Breast epithelium (tissue), 4 donors: ENCODE results near the gene GPBP1. TPM values are rescaled to one million over a fixed set of nuclear protein-coding genes. Genes with fewer than 3 reads are reported as not detected.
"Not testable (repeated sequence)": the region's sequence is repeated elsewhere in the genome, so short reads cannot be mapped to it uniquely, and the experiment has no call there.

Experiments used
- DNase-seq, 2 donors: peaks; one replicate each; pipeline ENCODE4 v3.0.0-alpha.2; 2019; ENCODE audit warnings: low spot score in 2 of 2
- H3K27ac ChIP-seq, 2 donors: fragments of 200-600 bp; sonication (generic) in 1 of 2; one replicate each; pipeline ENCODE4 v1.5.1; 2016 to 2019; ENCODE audit warnings: mild to moderate bottlenecking in 1 of 2
- H3K27me3 ChIP-seq, 2 donors: fragments of 200-600 bp; sonication (generic) in 1 of 2; one replicate each; pipeline versions ENCODE4 v1.5.1 to v1.6.0; 2017 to 2019; ENCODE audit warnings: control low read depth in 1 of 2, mild to moderate bottlenecking in 1 of 2
- H3K36me3 ChIP-seq: fragments of 200-600 bp; one replicate; pipeline ENCODE4 v1.5.1; 2019
- H3K4me1 ChIP-seq, 2 donors: fragments of 200-600 bp; sonication (generic); one replicate each; pipeline ENCODE4 v1.5.1; 2016 to 2019; ENCODE audit warnings: control low read depth in 1 of 2
- H3K4me3 ChIP-seq, 3 donors: fragments of 200-600 bp; sonication (generic); 1 replicate in 2 of 3; 2 replicates in 1 of 3; pipeline ENCODE4 v1.5.1; 2016 to 2019; ENCODE audit warnings: mild to moderate bottlenecking in 3 of 3, moderate library complexity in 2 of 3
- H3K9me3 ChIP-seq, 2 donors: fragments of 200-600 bp; sonication (generic) in 1 of 2; one replicate each; pipeline ENCODE4 v1.5.1; 2016 to 2019; ENCODE audit warnings: control low read depth in 1 of 2
- POLR2A ChIP-seq: fragments of 450-650 bp; IDR thresholded peaks from one replicate; pipeline ENCODE4 v1.6.1; 2016; ENCODE audit warnings: antibody characterized with exemption, mild to moderate bottlenecking, moderate library complexity
- POLR2AphosphoS5 ChIP-seq, 3 donors: sonication (generic); formaldehyde crosslinking; IDR thresholded peaks; one replicate each; pipeline ENCODE4 v1.6.1; 2017; ENCODE audit warnings: antibody characterized with exemption in 3 of 3
- intact Hi-C: fragments of 100-400 bp; cut with DNase I; formaldehyde crosslinking; loops from one replicate; pipeline ENCODE4 v1.15.1; 2023; ENCODE audit warnings: low total_unique reads
- total RNA-seq, 3 donors: library from RNA; depleted of rRNA; stranded (reverse); fragments of >200 nt; gene quantifications; one replicate each; pipeline ENCODE4 v1.1.0, GENCODE V29; 2016
- TF ChIP-seq, protein P1 (sequence below), 3 donors: fragments of 450-650 bp; IDR thresholded peaks; one replicate each; pipeline ENCODE4 v1.5.1; 2016 to 2017; ENCODE audit warnings: antibody characterized with exemption in 3 of 3, mild to moderate bottlenecking in 3 of 3, moderate library complexity in 3 of 3

Gene GPBP1
- total RNA-seq, 3 donors from 2014 or later = 61.1 to 141 (median 93.1) TPM

DNA sequence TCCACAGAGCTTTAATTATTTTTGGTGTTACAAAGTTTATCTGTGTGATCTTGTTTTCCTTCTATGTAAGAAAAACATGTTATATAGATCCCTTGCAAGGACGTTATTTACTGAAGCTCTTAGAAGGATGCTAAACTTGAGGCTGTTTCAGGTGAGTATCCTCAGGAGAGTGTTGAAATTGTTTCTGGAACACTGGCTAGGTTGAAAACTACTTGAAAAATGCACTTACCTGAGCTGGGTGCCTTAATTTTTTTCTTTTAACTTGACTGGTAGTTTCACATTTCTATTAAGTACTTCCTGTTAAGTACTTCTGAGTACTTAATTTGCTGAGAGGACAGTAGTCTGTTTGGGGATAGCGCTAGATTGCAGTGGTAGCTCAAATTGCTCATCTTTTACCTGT is 18.1 kb downstream of the GPBP1 start:
- Histone ChIP-seq H3K36me3 (no peaks in the 10 kb centered on the region), H3K27me3 (no peaks in the 10 kb centered on the region), H3K4me3 (no peak overlapping the region), H3K9me3 (no peaks in the 10 kb centered on the region), H3K27ac (no peak overlapping the region), H3K4me1 (no peaks in the 10 kb centered on the region)
- intact Hi-C loops = loop anchor here (5.0 kb wide), 1 partner anchor 1530 kb away; no protein-coding TSS in a partner anchor
- DNase-seq = no peak
- TF ChIP-seq POLR2A (no peak), POLR2AphosphoS5 (IDR thresholded peaks at IDR 0.05) (no peak)
- TF ChIP-seq, protein P1, sequence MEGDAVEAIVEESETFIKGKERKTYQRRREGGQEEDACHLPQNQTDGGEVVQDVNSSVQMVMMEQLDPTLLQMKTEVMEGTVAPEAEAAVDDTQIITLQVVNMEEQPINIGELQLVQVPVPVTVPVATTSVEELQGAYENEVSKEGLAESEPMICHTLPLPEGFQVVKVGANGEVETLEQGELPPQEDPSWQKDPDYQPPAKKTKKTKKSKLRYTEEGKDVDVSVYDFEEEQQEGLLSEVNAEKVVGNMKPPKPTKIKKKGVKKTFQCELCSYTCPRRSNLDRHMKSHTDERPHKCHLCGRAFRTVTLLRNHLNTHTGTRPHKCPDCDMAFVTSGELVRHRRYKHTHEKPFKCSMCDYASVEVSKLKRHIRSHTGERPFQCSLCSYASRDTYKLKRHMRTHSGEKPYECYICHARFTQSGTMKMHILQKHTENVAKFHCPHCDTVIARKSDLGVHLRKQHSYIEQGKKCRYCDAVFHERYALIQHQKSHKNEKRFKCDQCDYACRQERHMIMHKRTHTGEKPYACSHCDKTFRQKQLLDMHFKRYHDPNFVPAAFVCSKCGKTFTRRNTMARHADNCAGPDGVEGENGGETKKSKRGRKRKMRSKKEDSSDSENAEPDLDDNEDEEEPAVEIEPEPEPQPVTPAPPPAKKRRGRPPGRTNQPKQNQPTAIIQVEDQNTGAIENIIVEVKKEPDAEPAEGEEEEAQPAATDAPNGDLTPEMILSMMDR (IDR thresholded peaks at IDR 0.05) = no peak

DNA sequence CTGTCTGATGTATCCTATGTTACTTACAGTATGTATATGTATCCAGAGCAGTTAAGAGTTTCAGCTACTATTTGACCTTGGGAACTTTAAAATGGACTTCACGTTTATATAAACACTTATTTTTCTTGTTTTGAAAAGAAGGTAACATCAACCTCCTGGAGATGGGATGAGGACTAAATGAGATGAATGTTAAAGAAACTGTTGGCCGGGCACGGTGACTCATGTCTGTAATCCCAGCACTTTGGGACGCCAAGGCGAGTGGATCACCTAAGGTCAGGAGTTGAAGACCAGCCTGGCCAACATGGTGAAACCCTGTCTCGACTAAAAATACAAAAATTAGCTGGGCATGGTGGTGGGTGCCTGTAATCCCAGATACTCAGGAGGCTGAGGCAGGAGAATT is 19.0 kb downstream of the GPBP1 start:
- not testable (repeated sequence) for DNase-seq, H3K27me3 ChIP-seq, H3K36me3 ChIP-seq, H3K27ac ChIP-seq, H3K9me3 ChIP-seq, H3K4me3 ChIP-seq, H3K4me1 ChIP-seq
- intact Hi-C loops = loop anchor here (5.0 kb wide), 1 partner anchor 1531 kb away; no protein-coding TSS in a partner anchor

DNA sequence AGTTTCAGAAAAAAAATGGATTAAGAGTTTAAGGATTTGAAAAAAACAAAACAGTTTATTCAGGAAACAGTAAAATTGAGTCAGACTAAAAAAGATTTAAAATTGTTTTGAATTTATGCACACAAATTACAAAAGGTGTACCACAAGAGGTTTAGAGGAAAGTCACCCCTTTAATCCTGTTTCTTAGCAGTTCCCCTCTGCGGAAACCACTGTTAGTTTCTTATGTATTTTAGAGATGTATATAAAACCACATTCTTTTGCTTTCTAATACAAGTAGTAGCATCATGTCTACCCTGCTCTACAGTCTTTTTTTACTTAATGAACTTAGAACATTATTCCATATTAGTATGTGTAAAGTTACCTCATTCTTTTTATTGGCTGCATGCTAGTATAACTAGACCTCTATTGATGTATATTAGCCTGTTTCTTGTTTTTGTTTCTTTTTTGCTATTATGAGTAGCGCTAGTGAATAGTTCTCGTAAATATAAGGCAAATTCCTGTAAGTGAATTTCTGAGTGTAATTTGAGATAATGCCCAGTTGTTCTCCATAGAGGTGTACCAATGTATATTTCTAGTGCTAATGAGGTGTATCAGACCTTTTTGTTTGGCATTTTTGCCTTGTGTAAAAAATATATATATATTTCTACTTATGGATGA is 20.0 kb downstream of the GPBP1 start:
- Histone ChIP-seq H3K4me3 (no peak overlapping the region), H3K36me3 (no peaks in the 10 kb centered on the region), H3K27ac (no peak overlapping the region), H3K9me3 (no peaks in the 10 kb centered on the region), H3K4me1 (no peaks in the 10 kb centered on the region), H3K27me3 (no peaks in the 10 kb centered on the region)
- TF ChIP-seq, protein P1 (IDR thresholded peaks at IDR 0.05) = no peak
- no peak for TF ChIP-seq POLR2A
- TF ChIP-seq POLR2AphosphoS5 (IDR thresholded peaks at IDR 0.05) = no peak
- intact Hi-C loops = loop anchor here (5.0 kb wide), 1 partner anchor 1532 kb away; no protein-coding TSS in a partner anchor
- no peak for DNase-seq

DNA sequence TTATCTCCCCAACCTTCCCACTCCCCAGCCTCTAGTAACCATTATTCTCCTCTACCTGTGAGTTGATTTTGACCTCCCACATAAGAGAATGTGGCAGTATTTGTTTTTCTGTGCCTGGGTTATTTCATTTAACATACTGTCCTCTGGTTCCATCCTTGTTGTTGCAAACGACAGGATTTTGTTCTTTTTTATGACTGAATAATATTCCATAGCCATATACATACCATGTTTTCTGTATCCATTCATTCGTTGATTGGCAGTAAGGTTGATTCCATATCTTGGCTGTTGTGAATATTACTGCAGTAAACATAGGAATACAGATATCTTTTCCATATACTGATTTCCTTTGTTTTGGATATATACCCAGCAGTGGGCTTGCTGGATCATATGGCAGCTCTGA is 20.8 kb downstream of the GPBP1 start:
- Histone ChIP-seq H3K9me3 (no peaks in the 10 kb centered on the region), H3K36me3 (no peaks in the 10 kb centered on the region), H3K27me3 (no peaks in the 10 kb centered on the region), H3K27ac (no peak overlapping the region), H3K4me1 (no peaks in the 10 kb centered on the region), H3K4me3 (no peak overlapping the region)
- no peak for TF ChIP-seq POLR2AphosphoS5 (IDR thresholded peaks at IDR 0.05)
- no peak for TF ChIP-seq POLR2A
- TF ChIP-seq, protein P1 (IDR thresholded peaks at IDR 0.05) = no peak
- intact Hi-C loops = loop anchor here (5.0 kb wide), 1 partner anchor 1532 kb away; no protein-coding TSS in a partner anchor
- DNase-seq = no peak

DNA sequence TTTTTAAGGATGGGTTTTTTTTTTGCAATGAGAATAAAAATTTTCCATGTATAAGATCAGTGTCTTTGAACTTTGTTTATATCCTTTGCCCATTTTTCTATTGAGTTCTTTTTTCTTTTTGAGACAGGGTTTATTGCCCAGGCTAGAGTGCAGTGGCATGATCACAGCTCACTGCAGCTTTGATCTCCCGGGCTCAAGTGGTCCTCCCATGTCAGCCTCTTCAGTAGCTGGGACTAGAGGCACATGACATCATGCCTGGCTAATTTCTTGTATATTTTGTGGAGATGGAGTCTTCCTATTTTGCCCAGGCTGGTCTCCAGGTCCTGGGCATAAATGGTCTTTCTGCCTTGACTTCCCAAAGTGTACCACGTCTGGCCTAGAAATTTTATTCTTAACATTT is 21.2 kb downstream of the GPBP1 start:
- H3K9me3 ChIP-seq = no peaks in the 10 kb centered on the region
- H3K27me3 ChIP-seq = no peaks in the 10 kb centered on the region
- no peak overlapping the region for H3K27ac ChIP-seq
- no peak for DNase-seq
- H3K4me1 ChIP-seq = no peaks in the 10 kb centered on the region
- H3K4me3 ChIP-seq = no peak overlapping the region
- H3K36me3 ChIP-seq = no peaks in the 10 kb centered on the region
- no peak for TF ChIP-seq POLR2AphosphoS5 (IDR thresholded peaks at IDR 0.05)
- TF ChIP-seq, protein P1 (IDR thresholded peaks at IDR 0.05) = no peak
- TF ChIP-seq POLR2A = no peak
- intact Hi-C loops = no loop called here
